NCI-H1105 (cell line): Measurements from ENCODE around the gene ADK.
"Not testable (repeated sequence)": the region's sequence is repeated elsewhere in the genome, so short reads cannot be mapped to it uniquely, and the experiment has no call there.

Experiments
- DNase-seq: peaks from one replicate; lab custom pipeline; 2025; lab: John Stamatoyannopoulos, UW

The ADK gene

DNA sequence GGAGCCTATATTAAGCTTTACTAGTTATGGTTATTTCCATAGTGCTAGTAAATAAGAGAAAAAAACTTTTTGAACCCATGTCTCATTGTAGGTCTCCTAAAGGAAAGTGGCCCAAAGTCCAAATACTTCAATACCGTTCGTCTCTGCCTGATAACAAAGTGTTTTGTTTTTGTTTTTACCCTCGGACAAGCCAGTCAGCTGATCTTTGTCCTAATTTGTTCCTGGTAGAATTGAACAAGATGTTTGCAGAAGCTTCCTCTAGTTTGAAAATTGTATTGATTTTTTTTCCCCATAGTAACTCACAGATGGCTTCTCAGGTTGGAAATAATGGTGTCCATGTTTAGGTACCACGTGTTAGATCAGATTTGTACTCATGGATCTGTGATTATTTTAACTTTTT, 339.5 kb downstream of the ADK start:
- no peak for DNase-seq

DNA sequence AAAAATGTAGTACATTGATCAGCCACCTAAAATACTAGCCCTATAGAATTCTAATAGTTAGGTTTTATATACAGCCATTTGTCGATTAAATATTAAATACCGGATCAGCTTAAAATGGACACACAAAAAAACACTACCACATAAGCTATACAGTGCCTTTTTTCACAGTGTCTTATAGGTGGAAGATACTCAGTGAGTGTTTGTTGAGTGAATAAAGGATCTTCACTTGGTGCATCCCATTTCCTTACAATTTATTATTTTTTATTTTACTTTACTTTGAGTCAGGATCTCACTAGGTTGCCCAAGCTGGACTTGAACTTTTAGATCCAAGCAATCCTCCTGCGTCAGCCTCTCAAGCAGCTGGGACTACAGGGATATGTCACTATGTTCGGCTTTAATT, 340.0 kb downstream of the ADK start:
- DNase-seq, result no peak

DNA sequence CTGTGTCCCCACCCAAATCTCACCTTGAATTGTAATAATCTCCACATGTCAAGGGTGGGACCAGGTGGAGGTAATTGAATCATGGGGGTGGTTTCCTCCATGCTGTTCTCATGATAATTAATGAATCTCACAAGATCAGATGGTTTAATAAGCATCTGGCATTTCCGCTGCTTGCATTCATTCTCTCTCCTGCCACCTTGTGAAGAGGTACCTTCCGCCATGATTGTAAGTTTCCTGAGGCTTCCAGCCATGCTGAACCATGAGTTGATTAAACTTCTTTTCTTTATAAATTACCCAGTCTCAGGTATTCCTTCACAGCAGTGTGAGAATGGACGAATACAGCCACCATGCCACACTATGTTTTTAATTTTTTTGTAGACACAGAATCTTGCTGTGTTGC, 345.3 kb downstream of the ADK start:
- DNase-seq, result not testable (repeated sequence)

DNA sequence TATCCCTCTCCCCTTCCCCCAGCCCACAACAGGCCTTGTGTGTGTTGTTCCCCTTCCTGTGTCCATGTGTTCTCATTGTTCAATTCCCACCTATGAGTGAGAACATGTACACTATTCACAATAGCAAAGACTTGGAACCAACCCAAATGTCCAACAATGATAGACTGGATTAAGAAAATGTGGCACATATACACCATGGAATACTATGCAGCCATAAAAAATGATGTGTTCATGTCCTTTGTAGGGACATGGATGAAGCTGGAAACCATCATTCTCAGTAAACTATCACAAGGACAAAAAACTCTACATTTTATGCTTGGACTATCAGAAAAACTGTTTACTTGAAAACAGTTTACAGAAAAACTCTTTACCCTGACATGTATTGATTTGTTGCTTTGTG, 347.6 kb downstream of the ADK start:
- not testable (repeated sequence) for DNase-seq

DNA sequence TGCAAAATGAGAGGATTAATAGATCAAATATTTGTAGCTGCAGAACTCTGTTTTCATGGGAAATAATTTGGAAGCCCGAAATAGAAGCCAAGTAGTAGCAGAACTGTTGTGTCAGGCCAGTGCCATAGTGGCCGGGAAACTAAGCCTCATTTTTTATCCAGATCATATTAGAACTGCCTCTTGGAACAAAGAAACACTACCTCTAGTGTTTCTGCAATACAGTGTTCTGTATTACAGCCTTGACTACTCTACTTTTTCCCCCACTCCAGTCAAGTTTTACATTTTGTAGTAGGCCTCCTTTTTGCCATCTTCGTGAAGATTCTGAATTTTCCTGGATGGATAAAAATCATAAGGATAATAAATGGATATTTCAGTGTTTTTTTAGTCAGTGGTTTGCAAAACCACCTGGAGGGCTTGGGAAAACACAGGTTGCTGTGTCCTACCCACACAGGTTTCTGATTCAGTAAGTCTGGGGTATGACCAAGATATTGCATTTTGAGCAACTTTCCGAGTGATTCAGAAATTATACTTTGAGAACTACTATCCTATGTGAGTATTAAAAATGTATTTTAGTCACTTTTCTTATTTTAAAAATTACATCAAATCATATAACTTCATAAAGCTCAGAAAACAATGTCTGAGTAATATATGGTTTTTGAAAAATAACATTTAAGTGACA, 349.1 kb downstream of the ADK start:
- no peak for DNase-seq

DNA sequence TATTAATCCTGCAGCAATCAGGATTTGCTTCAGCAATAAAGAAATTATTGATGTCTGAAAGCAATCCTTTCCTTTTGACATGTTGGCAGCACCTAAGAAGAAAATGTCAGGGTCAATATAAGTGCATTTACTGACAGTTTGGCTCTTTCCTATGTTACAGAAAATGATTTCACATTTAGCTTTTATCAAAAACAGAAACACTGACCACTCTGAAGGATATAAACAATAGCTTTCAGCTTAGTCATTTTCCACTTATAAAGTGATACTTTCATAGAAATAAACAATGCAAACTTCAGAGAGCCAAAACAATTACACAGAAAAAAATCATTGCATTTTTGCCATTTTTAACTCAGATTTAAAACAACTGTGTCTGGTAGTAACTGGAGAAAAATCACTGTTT, 349.8 kb downstream of the ADK start:
- DNase-seq, result no peak

DNA sequence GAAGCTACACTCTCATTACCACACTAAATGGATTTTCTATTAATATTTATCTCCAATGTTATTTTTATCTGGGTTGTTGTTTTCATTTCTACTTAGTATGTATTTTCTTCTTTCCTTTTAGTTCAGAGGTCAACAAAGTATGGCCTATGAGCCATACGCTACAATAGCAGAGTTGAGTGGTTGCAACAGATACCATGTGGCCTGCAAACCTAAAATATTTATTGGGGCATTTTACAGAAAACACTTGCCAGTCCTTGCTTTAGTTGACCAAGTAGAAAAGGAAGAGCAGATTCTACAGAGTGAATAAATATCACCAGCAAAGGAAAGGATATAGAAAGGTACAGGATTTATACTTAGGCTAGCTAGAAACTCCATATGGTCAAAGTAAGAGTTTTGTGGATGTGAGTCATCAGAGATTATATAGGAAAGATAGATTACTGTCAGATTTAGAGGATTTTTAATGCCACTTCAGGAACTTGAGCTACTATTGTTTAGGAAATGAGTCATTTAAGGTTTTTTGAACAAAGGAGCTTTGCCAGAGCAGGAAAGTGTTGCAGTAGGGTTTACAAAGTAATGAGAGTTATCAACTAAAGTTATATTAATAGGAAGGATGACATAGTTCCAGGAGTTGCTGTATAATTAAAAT, 352.1 kb downstream of the ADK start:
- no peak for DNase-seq

DNA sequence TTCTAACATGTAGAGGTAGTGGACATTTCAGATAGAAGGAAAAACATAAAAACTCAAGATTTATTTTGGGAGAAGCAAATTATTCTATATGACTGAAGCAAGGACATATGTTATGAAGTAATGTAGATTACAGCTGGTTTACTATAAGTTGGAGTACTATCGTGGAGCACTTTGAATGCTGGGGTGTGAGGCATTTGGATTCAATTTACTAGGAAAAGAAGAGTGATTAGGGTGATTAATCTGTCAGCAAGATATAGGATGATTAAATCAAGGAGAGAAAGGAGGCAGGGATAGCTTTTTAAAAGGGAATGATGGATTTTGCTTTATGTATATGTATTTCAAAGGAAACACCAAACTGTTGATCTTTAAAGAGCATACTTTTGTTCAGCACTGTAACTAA, 356.9 kb downstream of the ADK start:
- DNase-seq, result no peak

DNA sequence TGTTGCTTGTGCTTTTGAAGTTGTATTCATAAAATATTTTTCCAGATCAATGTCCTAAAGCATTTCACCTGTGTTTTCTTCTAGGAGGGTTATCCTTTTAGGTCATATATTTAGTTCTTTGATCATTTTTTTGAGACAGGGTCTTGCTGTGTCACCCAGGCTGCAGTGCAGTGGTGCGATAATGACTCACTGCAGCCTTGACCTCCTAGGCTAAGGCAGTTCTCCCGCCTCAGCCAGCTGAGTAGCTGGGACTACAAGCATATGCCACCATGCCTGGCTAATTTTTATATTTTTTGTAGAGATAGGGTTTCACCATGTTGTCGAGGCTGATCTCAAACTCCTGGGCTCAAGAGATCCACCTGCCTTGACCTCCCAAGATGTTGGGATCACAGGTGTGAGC, 359.6 kb downstream of the ADK start:
- DNase-seq, result no peak

DNA sequence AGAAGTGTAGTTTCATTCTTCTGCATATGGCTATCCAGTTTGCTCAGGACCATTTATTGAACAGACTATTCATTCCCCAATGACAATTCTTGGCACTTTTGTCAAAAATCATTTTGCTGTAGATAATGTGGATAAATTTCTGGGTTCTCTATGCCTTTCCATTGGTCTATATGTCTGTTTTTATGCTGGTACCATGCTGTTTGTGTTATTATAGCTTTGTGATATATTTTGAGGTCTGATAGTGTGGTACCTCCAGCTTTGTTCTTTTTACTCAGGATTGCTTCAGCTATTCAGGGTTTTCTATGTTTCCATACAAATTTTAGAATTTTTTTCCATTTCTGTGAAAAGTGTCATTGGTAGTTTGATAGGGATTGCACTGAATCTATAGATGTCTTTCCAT, 360.0 kb downstream of the ADK start:
- no peak for DNase-seq

DNA sequence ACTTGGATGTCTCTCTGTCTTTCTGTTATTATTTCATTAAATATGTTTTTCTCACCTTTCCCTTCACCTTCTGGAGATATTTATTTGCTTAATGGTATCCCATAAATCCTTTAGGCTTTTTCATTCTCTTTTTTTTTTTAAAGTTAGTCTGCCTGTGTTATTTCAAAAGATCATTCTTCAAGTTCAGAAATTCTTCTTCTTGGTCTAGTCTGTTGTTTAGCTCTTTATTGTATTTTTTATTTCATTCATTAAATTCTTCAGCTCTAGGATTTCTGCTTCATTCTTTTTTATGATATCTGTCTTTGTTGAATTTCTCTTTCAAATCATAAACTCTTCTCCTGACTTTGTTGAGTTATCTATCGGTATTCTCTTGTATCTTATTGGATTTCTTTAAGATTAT, 363.3 kb downstream of the ADK start:
- DNase-seq, result no peak

DNA sequence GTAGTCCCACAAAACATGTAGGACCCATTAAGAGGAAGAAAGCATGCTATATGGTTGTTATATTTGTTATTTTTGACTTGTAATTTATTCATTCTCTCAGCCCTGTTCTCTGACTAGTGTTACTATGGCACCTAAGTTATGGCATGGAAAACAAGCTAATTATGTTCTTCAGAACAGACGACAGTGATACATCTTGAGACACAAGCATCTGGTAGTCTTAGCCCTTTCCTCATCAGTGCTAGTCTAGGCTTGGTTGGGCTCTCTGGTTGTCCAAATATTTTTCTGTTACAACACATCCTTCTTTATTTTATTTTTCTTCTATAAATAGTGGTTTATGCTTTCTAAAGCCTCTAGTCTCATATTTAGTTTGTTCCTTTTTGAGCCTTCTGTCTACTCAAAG, 367.0 kb downstream of the ADK start:
- no peak for DNase-seq

DNA sequence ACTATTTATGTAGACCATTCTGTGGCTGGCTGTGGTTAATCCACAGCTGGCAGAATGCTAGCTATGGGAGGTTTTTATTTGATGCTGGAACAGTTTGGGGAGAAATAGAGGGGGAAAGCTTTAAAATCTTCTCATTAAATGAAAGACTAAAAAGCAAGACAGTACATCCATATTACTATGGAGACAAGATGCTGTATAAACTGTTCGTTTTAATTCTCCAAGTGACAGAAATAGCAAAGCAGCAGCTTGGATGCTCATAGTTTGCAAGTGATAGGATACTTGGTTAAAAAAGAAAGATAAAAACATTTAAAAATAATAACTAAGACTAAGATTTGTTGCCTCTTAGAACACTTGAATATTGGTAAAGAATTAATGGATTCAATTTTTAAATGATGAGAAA, 370.5 kb downstream of the ADK start:
- DNase-seq, result no peak

DNA sequence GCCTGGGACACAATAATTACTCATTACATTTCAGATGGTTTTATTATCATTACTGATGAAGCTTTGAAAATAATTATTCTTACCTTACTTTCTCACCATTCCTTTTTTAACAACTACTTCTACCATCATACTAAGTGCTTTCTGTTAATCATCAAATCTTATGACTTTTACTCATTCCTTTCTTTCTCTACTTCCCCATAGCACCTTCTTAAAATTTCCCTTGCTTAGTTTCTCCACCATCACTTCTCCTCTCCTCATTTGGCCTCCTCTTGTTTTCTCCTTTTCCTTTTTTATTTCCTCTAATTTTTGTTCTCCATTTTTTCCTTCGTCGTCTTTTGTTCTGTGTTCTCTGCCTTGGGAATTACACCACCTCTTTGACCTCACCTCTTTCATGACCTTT, 372.2 kb downstream of the ADK start:
- no peak for DNase-seq

DNA sequence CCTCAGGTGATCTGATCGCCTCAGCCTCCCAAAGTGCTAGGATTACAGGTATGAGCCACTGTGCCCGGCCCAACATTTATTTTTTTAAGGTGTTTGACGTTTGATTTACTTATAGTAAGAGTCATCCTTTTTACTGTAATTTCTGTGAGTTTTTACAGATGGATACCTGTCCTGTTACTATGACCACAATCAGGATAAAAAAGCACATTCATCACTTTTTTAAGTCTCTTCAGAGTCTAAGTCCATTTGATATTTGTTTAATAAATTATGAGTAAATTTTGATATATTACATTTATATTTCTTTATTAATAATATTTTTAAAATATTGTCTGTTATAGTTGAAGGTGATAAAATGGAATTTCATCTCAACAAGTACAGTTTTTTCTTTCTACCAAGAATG, 374.9 kb downstream of the ADK start:
- DNase-seq, result no peak

DNA sequence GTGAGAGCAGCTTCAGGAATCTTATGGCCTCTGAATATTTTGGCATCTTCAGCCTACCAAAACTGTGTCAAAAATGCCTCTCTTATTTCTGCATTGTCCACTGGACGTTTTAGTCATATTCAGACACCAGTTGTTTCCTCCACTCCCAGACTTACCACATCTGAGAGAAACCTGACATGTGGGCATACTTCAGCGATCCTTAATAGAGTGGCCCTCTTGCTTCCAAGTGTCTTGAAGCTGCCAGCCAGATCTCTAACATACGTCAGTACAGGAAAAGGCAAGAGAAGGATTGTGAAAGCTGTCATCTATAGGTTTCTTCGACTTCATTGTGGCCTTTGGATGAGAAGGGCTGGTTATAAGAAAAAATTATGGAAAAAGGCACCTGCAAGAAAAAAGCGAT, 376.6 kb downstream of the ADK start:
- DNase-seq, result not testable (repeated sequence)

DNA sequence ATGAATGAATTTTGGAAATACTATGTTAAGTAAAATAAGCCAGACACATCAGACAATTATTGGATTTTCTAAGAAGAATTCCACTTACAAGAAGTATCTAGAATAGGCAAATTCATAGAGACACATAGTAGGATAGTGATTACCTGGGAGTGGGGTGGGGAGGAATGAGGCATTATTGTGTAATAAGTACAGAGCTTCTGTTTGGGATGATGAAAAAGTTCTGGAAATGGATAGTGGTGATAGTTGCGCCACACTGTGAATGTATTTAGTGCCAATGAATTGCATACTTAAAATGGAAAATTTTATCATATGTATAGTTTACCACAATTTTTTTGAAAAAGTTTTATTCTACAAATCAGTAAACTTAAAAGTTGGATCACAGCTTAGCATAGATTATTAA, 378.2 kb downstream of the ADK start:
- no peak for DNase-seq

DNA sequence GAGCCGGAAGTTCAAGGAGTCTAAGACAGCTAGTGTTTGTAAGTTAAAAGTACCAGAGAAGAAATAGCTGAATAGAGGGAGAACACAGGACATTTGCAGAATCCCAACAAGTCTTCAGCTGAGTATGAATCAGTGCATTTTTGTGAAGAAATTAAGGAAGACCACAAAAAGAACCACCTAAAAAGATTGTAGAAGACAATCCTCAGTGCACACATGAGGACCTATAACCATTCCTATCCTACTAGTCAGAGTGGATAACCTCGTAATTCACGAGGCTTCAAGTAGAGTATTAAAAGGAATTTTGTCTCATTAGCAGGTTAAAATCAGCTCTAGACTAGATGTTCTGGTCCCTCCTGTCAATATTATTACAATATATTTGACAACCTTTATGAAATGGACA, 380.0 kb downstream of the ADK start:
- no peak for DNase-seq

DNA sequence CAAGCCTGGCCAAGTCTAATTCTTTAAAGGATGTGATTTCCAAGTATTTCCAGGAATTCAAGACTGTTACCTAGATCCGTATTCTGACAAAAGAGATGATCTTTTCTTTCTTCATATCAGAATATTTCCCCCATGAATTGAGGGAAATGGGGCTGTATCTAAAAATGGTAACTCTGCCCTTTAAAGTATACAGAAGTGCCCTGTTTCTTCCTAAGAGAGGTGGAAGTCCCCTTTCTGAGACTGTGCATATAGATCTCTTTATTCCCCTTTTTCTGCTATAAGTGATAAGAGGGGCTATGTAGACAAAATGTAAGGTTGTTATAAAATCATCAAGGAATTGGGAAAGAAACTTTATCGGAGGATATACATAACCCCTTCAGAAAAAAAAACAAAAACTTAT, 388.3 kb downstream of the ADK start:
- DNase-seq, result no peak

DNA sequence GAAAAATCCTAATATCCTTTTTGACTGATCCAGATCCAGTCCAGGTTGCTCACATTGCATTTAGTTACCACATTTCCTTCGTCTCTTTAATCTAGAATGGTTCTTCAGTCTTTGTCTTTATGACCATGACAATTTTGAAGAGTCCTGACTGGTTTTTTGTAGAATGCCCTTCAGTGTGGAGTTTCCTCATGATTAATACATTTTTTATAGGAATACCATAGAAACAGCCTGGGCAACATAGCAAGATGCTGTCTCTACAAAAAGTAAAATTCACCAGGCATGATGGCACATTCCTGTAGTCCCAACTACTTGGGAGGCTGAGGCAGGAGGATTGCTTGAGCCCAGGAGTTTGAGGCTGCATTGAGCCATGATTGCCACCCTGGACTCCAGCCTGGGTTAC, 390.4 kb downstream of the ADK start:
- no peak for DNase-seq

DNA sequence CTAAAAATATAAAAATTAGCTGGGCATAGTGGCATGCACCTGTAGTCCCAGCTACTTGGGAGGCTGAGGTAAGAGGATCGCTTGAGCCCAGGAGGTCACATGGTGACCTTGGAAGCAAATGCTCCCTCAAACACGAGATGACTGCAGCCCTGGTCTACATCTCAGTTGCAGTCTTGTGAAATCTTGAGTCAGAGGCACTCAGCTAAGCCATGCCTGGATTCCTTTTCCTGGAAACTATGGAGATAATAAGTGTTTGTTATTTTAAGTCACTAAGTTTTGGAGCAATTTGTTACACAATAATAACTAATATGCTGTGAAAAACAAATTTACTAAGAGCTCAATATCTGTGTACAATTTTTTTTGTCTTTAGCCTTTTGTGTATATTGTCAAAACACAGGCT, 391.1 kb downstream of the ADK start:
- no peak for DNase-seq

DNA sequence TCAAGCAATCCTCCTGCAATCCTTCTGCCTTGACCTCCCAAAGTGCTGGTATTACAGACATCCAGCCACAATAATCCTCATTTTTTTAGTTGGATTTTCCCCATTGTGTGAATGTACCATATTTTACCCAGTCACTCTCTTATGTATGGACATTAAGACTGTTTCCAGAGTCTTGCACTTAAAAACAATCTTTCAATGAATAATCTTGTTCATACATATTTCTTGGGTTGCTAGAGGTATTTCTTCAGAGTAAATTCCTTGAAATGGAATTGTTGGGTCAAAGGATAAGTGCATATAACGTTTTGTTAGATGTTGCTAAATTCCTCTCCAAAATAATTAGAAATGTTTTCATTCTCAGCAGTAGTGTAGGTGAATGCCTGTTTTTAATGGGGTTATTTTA, 392.3 kb downstream of the ADK start:
- no peak for DNase-seq

DNA sequence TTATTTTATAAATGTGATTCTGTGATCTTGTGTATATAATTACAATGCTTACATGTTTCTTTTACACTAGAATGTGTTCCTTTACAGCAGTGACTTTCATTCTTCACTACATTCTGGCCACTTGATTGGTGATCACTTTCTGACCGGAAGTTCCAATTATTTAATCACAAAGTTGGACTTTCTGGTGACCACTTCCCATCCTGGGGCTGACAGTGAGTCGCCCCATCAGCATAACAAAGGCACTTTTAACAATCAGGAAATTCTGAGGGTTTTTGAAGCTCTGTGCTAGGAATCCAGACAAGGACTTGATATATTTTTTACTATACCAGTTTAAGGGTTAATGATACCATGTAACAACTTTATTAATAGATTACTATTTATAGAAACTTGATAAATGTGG, 393.1 kb downstream of the ADK start:
- DNase-seq, result no peak

DNA sequence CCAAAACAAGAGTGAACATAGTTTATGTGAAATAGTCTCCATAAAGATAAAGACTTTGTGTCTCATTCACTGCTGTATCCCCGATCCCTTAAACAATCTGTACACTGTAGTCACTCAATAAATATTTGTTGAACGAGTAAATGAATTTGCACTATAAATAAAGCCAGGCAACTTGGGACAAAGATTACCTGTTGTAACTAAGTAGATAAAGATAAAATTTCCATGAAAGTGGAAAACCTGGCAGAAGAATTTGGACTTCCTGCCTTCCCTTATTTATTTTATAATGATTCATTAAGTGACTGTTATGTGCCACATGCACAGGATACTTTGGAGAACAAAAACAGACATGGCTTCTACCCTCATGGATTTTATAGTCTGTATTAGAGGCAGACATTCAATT, 397.7 kb downstream of the ADK start:
- DNase-seq, result no peak
